GM23338 (cell line): Measurements from ENCODE around the gene KIF3C. TPM values are rescaled to one million over a fixed set of nuclear protein-coding genes. Genes with fewer than 3 reads are reported as not detected.

Source experiments
- ATAC-seq: fragments of 200-7000 bp; cut with Tn5 transposase; 3 replicates; pipeline ENCODE4 v1.9.1; 2020
- DNase-seq: peaks from one replicate; pipeline ENCODE4 v3.0.0-alpha.2; 2015; ENCODE audit warnings: low spot score
- H2AFZ ChIP-seq: fragments of 200-600 bp; sonication (generic); 2 replicates; pipeline ENCODE4 v1.8.0; 2016; ENCODE audit warnings: antibody characterized with exemption, mild to moderate bottlenecking, moderate library complexity
- H3F3A ChIP-seq: fragments of 200-600 bp; sonication (generic); replicated peaks from 2 replicates; pipeline ENCODE4 v1.8.0; 2017; ENCODE audit warnings: antibody characterized with exemption, mixed run types, low read depth
- H3K27ac ChIP-seq: fragments of 200-600 bp; sonication (generic); 2 replicates; pipeline ENCODE4 v1.6.1; 2016; ENCODE audit warnings: low read depth
- H3K27me3 ChIP-seq: fragments of 200-600 bp; sonication (generic); 2 replicates; pipeline ENCODE4 v1.8.0; 2016; ENCODE audit warnings: mild to moderate bottlenecking, mixed run types, moderate library complexity; ENCODE audit not compliant: insufficient read depth
- H3K36me3 ChIP-seq: fragments of 200-600 bp; sonication (generic); 2 replicates; pipeline ENCODE4 v1.8.0; 2016; ENCODE audit warnings: mild to moderate bottlenecking; ENCODE audit not compliant: insufficient read depth
- H3K4me1 ChIP-seq: fragments of 200-600 bp; sonication (generic); 2 replicates; pipeline ENCODE4 v1.8.0; 2016; ENCODE audit warnings: mild to moderate bottlenecking, moderate library complexity; ENCODE audit not compliant: insufficient read depth
- H3K4me2 ChIP-seq: fragments of 200-600 bp; sonication (generic); 2 replicates; pipeline ENCODE4 v1.7.1; 2017; ENCODE audit warnings: mixed run types
- H3K4me3 ChIP-seq: fragments of 200-600 bp; sonication (generic); 2 replicates; pipeline ENCODE4 v1.6.1; 2016; ENCODE audit warnings: mixed run types
- H3K79me2 ChIP-seq: fragments of 200-600 bp; sonication (generic); replicated peaks from 2 replicates; pipeline ENCODE4 v1.8.0; 2017; ENCODE audit warnings: mild to moderate bottlenecking; ENCODE audit not compliant: insufficient read depth
- H3K9me2 ChIP-seq: fragments of 200-600 bp; sonication (generic); 2 replicates; pipeline ENCODE4 v1.8.0; 2017; ENCODE audit not compliant: insufficient read depth
- H4K20me1 ChIP-seq: fragments of 200-600 bp; sonication (generic); replicated peaks from 2 replicates; pipeline ENCODE4 v1.8.0; 2017; ENCODE audit warnings: mild to moderate bottlenecking; ENCODE audit not compliant: insufficient read depth
- H3K27ac Mint-ChIP-seq: 2 replicates; pipeline ENCODE4 v1.8.0; 2020; ENCODE audit warnings: inconsistent platforms, mild to moderate bottlenecking, moderate library complexity, mixed read lengths
- H3K27me3 Mint-ChIP-seq: 3 replicates; pipeline ENCODE4 v1.8.0; 2022; ENCODE audit warnings: low read depth, mild to moderate bottlenecking, moderate library complexity, mixed read lengths, inconsistent platforms; ENCODE audit not compliant: insufficient read depth, poor library complexity
- H3K36me3 Mint-ChIP-seq: 3 replicates; pipeline ENCODE4 v1.8.0; 2021; ENCODE audit warnings: low read depth, mild to moderate bottlenecking, inconsistent platforms, moderate library complexity, mixed read lengths
- H3K4me1 Mint-ChIP-seq: 3 replicates; pipeline ENCODE4 v1.8.0; 2020; ENCODE audit warnings: mild to moderate bottlenecking, inconsistent platforms, mixed read lengths
- H3K4me3 Mint-ChIP-seq: 3 replicates; pipeline ENCODE4 v1.8.0; 2021; ENCODE audit warnings: moderate library complexity, mild to moderate bottlenecking, inconsistent platforms, mixed read lengths
- H3K9me3 Mint-ChIP-seq: 3 replicates; pipeline ENCODE4 v1.8.0; 2020; ENCODE audit warnings: moderate library complexity, mild to moderate bottlenecking, inconsistent platforms, mixed read lengths
- CREB1 ChIP-seq: fragments of 250-450 bp; sonication (Bioruptor Pico); IDR thresholded peaks from 2 replicates; pipeline ENCODE4 v1.5.0; 2020; ENCODE audit warnings: low read depth, mild to moderate bottlenecking, moderate library complexity
- CTCF ChIP-seq, 2 experiments: fragments of 200-600 bp in 1 of 2; sonication (generic) in 1 of 2; conservative IDR thresholded peaks; 2 replicates each; pipeline versions ENCODE4 v1.5.1 to v1.6.1; 2016 to 2017; ENCODE audit warnings: antibody characterized with exemption in 2 of 2, low read depth in 2 of 2, mild to moderate bottlenecking in 2 of 2, moderate library complexity in 1 of 2
- ETS1 ChIP-seq: IDR thresholded peaks from 2 replicates; pipeline ENCODE4 v1.6.1; 2016; ENCODE audit warnings: antibody characterized with exemption
- EZH2 ChIP-seq: fragments of 200-600 bp; sonication (generic); IDR thresholded peaks from one replicate; pipeline ENCODE4 v1.8.0; 2017; ENCODE audit warnings: antibody characterized with exemption, mild to moderate bottlenecking, low read depth; ENCODE audit not compliant: unreplicated experiment
- EZH2phosphoT487 ChIP-seq: fragments of 200-600 bp; sonication (generic); IDR thresholded peaks from one replicate; pipeline ENCODE4 v1.8.1; 2018; ENCODE audit warnings: antibody characterized with exemption; ENCODE audit not compliant: unreplicated experiment
- JUNB ChIP-seq: IDR thresholded peaks from one replicate; pipeline ENCODE4 v1.6.1; 2016; ENCODE audit warnings: antibody characterized with exemption; ENCODE audit not compliant: unreplicated experiment
- NANOG ChIP-seq: IDR thresholded peaks from 2 replicates; pipeline ENCODE4 v1.6.1; 2016; ENCODE audit warnings: antibody characterized with exemption, borderline replicate concordance
- POLR2AphosphoS5 ChIP-seq: IDR thresholded peaks from 2 replicates; pipeline ENCODE4 v1.6.1; 2016; ENCODE audit warnings: antibody characterized with exemption, low read depth
- REST ChIP-seq: IDR thresholded peaks from one replicate; pipeline ENCODE4 v1.6.1; 2018; ENCODE audit warnings: antibody characterized with exemption; ENCODE audit not compliant: unreplicated experiment
- STAT1 ChIP-seq: IDR thresholded peaks from one replicate; pipeline ENCODE4 v1.6.1; 2016; ENCODE audit warnings: antibody characterized with exemption; ENCODE audit not compliant: unreplicated experiment
- ZNF114 ChIP-seq: fragments of 250-450 bp; sonication (Bioruptor Pico); IDR thresholded peaks from 2 replicates; pipeline ENCODE4 v1.5.0; 2020; ENCODE audit warnings: mild to moderate bottlenecking, moderate library complexity
- ZNF331 ChIP-seq: fragments of 250-450 bp; sonication (Bioruptor Pico); IDR thresholded peaks from 2 replicates; pipeline ENCODE4 v1.5.0; 2020; ENCODE audit warnings: low read depth, mild to moderate bottlenecking, moderate library complexity
- ZNF462 ChIP-seq: fragments of 250-450 bp; sonication (Bioruptor Pico); IDR thresholded peaks from 2 replicates; pipeline ENCODE4 v1.5.0; 2020; ENCODE audit warnings: mild to moderate bottlenecking, moderate library complexity
- polyA plus RNA-seq: library from polyadenylated mRNA; unstranded; fragments of >200 nt; fragmentation: Nextera tagmentation; extraction: Ambion mirVana; gene quantifications from 2 replicates; pipeline ENCODE4 v1.2.1, GENCODE V29; 2016
- total RNA-seq: library from RNA; depleted of rRNA; stranded (reverse); fragments of >200 nt; shearing (Covaris generic); gene quantifications from 2 replicates; pipeline ENCODE4 v1.2.3, GENCODE V29; 2014

Gene KIF3C
- total and polyA plus RNA-seq, 2 experiments from 2014 or later, result 14.9 to 40.0 TPM

GRCh38 chr2:25928668-25929067 lies 53.6 kb downstream of the KIF3C start:
- Histone ChIP-seq H3K79me2 (no peaks in the 10 kb centered on the region), H3K4me3 (no peak overlapping the region), H3K27ac (no peak overlapping the region), H3K9me2 (no peaks in the 10 kb centered on the region), H3K4me1 (no peaks in the 10 kb centered on the region), H3K4me2 (no peak overlapping the region), H3F3A (0 out of 2 replicates have a peak, but pooled peaks cover 2% of the 10 kb centered on the region), H3K36me3 (no peaks in the 10 kb centered on the region), H2AFZ (no peak overlapping the region), H4K20me1 (no peaks in the 10 kb centered on the region), H3K27me3 (no peaks in the 10 kb centered on the region)
- peaks cover 35% of the 10 kb centered on the region for H3K36me3 Mint-ChIP-seq
- no peak for ATAC-seq
- H3K4me3 Mint-ChIP-seq, result no peak overlapping the region
- no peaks in the 10 kb centered on the region for H3K9me3 Mint-ChIP-seq
- H3K27me3 Mint-ChIP-seq, result peaks cover under 1% of the 10 kb centered on the region
- TF ChIP-seq EZH2phosphoT487, result no peak
- no peak for TF ChIP-seq ZNF462 (CRISPR knock-in tag)
- no peak for TF ChIP-seq POLR2AphosphoS5
- no peak for TF ChIP-seq CTCF (conservative IDR thresholded peaks at IDR 0.05; ENCODE audit: low read depth in 2 of 2)
- no peak for TF ChIP-seq EZH2
- TF ChIP-seq JUNB, result no peak
- no peak for TF ChIP-seq CREB1 (CRISPR knock-in tag)
- no peak for TF ChIP-seq STAT1
- TF ChIP-seq REST, result no peak
- TF ChIP-seq NANOG, result no peak
- no peak for TF ChIP-seq ZNF331 (CRISPR knock-in tag)
- no peak for TF ChIP-seq ZNF114 (CRISPR knock-in tag)
- TF ChIP-seq ETS1, result no peak
- no peaks in the 10 kb centered on the region; the same call in 2 of the 3 replicates for H3K4me1 Mint-ChIP-seq
- H3K27ac Mint-ChIP-seq, result no peak overlapping the region
- DNase-seq, result no peak
